Measurements from ENCODE around the gene PRKCH. TPM values are rescaled to one million over a fixed set of nuclear protein-coding genes. Genes with fewer than 3 reads are reported as not detected.
"Not testable (repeated sequence)": the region's sequence is repeated elsewhere in the genome, so short reads cannot be mapped to it uniquely, and the experiment has no call there.

The PRKCH gene
- total RNA-seq, 1 donor from 2014 or later, result 43.0 TPM

DNA sequence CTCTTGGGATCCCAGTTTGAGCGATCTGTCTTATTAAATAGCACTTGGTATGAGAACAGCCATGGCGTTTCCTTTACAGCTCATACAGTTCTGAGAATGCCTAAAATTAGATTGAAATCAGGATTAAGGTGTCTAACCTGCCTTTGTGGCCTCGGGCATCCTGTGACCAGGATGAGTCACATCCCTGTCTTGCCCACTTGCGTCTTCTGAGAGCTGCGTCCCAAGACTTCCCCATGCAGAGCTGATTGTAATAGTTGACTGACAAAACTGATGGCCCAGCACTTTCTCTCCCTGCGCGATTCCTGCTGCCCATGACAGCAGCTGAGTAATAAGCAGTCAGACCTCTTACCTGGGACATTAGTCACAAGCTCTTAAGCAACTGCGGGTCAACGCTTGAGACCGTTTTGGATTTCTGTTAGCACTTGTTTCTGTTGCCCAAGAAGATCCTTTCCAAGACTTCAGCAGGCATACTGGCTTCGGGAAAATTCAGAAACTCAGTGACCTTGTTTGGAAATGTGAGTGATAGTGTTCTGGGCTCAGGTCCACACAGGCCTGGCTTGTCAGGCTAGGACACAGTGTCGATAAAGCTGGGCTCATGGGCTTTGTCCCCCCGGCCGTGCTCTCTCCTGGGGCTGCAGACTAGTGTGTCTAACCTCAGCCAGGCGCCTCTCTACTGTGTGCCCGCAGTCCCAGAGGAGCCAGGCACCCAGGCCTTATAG is 204.1 kb downstream of the PRKCH start:
- Histone ChIP-seq H3K4me3 (no peak overlapping the region), H3K4me1 (peaks cover 55% of the 10 kb centered on the region), H3K27me3 (no peaks in the 10 kb centered on the region), H3K36me3 (peaks cover 0 to 3% of the 10 kb centered on the region in 2 donors), H3K27ac (peak overlapping the region; percentile 53), H3K9me3 (no peaks in the 10 kb centered on the region)
- intact Hi-C loops (cut with DNase I), result no loop called here
- peak in 1 of 2 donors; percentile 97 for DNase-seq (ENCODE audit: extremely low spot score in 2 of 2)
- TF ChIP-seq POLR2A (IDR thresholded peaks at IDR 0.05), result no peak
- peak; percentile 48 to 70 for TF ChIP-seq POLR2AphosphoS5 (IDR thresholded peaks at IDR 0.05; ENCODE audit: insufficient read depth in 1 of 2, low read depth in 1 of 2)

- Histone ChIP-seq H3K27me3 (no peaks in the 10 kb centered on the region), H3K4me3 (no peak overlapping the region), H3K4me1 (peaks cover 66% of the 10 kb centered on the region), H3K36me3 (peaks cover 0 to 3% of the 10 kb centered on the region in 2 donors), H3K27ac (peak overlapping the region; percentile 49), H3K9me3 (no peaks in the 10 kb centered on the region)
- DNase-seq (ENCODE audit: extremely low spot score in 2 of 2), result no peak
- intact Hi-C loops (cut with DNase I), result no loop called here
- TF ChIP-seq CTCF (IDR thresholded peaks at IDR 0.05) (no peak), POLR2AphosphoS5 (IDR thresholded peaks at IDR 0.05; ENCODE audit: insufficient read depth in 1 of 2, low read depth in 1 of 2) (no peak), POLR2A (IDR thresholded peaks at IDR 0.05) (no peak)
Measured at GRCh38 chr14:61526405-61527312, 205.3 kb downstream of the PRKCH start.

DNA sequence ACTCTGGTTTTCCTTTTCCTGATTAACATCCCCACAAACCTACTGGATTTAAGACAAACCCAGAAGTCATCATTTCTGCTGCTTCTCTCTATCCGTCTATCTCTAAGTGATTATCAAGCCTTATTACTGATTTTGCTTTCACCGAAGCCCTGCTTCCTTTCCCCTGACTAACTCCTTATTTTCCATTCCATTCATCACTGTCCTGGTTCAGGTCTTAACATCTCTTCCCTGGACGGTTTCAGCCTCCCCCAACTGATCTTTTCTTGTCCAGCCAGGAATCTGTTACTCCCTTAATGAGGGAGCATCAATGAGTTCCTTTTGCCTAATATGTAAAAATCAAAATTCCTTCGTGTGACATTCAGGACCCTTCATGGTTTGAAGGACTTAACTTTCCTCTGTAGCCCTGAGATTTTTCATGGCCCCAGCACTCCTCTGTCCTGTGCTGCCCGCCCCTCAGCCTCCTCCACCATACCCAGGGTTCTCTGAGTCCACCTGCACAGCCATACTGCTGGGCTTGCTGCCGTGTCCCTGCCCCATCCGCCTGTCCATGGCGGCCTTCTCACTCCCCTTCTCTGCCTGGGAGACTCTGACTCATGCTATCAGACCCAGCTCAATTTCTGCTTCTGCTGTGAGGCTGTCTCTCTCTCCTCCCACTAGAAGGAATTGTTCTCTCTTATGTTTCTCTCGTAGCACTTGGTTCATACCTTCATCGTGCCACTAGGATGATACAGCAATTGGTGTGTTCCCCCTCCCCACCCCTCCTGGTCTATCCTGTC is 206.1 kb downstream of the PRKCH start:
- Histone ChIP-seq H3K9me3 (no peaks in the 10 kb centered on the region), H3K27ac (peak overlapping the region; percentile 49), H3K4me3 (no peak overlapping the region), H3K27me3 (no peaks in the 10 kb centered on the region), H3K36me3 (peaks cover 0 to 3% of the 10 kb centered on the region in 2 donors), H3K4me1 (peaks cover 71% of the 10 kb centered on the region)
- intact Hi-C loops (cut with DNase I), result no loop called here
- no peak for DNase-seq (ENCODE audit: extremely low spot score in 2 of 2)
- TF ChIP-seq POLR2AphosphoS5 (IDR thresholded peaks at IDR 0.05; ENCODE audit: insufficient read depth in 1 of 2, low read depth in 1 of 2) (peak in 1 of 2 donors; percentile 15), POLR2A (IDR thresholded peaks at IDR 0.05) (no peak), CTCF (IDR thresholded peaks at IDR 0.05) (no peak)

DNA sequence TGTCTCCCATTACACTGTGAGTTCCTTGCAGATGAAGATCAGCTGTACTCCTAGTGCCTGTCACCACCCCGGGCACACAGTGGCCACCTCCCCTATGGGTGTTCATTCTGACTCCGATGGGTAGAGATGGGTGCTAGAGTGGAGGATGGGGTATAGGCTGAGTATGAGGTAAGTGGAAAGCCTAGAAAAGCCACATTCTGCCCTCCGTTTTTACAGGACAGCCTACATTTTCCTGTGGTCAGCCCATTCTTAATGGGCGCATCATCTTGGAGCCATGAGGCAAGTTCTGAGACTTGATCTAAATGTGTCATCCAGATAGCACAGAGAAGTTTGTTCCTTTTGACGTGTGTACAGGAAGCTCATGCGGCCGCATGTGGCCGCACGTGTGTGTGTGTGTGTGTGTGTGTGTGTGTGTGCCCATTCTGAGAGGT is 207.2 kb downstream of the PRKCH start:
- Histone ChIP-seq H3K36me3 (peaks cover 0 to 3% of the 10 kb centered on the region in 2 donors), H3K27ac (no peak overlapping the region), H3K9me3 (no peaks in the 10 kb centered on the region), H3K4me3 (no peak overlapping the region), H3K4me1 (peaks cover 62% of the 10 kb centered on the region), H3K27me3 (no peaks in the 10 kb centered on the region)
- intact Hi-C loops (cut with DNase I), result no loop called here
- no peak for TF ChIP-seq POLR2AphosphoS5 (IDR thresholded peaks at IDR 0.05; ENCODE audit: insufficient read depth in 1 of 2, low read depth in 1 of 2)
- no peak for TF ChIP-seq CTCF (IDR thresholded peaks at IDR 0.05)
- no peak for TF ChIP-seq POLR2A (IDR thresholded peaks at IDR 0.05)
- no peak for DNase-seq (ENCODE audit: extremely low spot score in 2 of 2)

DNA sequence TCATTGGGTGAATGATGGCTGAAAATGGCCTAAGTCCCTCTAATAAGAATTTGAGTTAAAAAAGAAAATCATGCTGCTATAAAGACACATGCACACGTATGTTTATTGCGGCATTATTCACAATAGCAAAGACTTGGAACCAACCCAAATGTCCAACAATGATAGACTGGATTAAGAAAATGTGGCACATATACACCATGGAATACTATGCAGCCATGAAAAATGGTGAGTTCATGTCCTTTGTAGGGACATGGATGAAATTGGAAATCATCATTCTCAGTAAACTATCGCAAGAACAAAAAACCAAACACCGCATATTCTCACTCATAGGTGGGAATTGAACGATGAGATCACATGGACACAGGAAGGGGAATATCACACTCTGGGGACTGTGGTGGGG is 208.0 kb downstream of the PRKCH start:
- H3K4me3 ChIP-seq; intact Hi-C loops (cut with DNase I); H3K27me3 ChIP-seq; H3K36me3 ChIP-seq; DNase-seq (ENCODE audit: extremely low spot score in 2 of 2); H3K27ac ChIP-seq; H3K9me3 ChIP-seq: not testable (repeated sequence)
- peaks cover 58% of the 10 kb centered on the region for H3K4me1 ChIP-seq
